Suprapubic skin (tissue), 3 donors: Measurements from ENCODE around the gene ZBTB45.

ENCODE experiments used
- EP300 ChIP-seq: sonication (generic); formaldehyde crosslinking; IDR thresholded peaks from one replicate; pipeline ENCODE4 v1.6.1; 2017; ENCODE audit warnings: antibody characterized with exemption
- POLR2A ChIP-seq, 2 donors: fragments of 450-650 bp; IDR thresholded peaks; one replicate each; pipeline ENCODE4 v1.6.1; 2017; ENCODE audit warnings: antibody characterized with exemption in 2 of 2, mild to moderate bottlenecking in 2 of 2, moderate library complexity in 2 of 2
- TF ChIP-seq, protein P1 (sequence below), 2 donors: fragments of 200-600 bp in 1 of 2; fragments of 450-650 bp in 1 of 2; sonication (generic) in 1 of 2; IDR thresholded peaks; one replicate each; pipeline ENCODE4 v1.5.1; 2016 to 2019; ENCODE audit warnings: antibody characterized with exemption in 2 of 2, mild to moderate bottlenecking in 1 of 2, moderate library complexity in 1 of 2

DNA sequence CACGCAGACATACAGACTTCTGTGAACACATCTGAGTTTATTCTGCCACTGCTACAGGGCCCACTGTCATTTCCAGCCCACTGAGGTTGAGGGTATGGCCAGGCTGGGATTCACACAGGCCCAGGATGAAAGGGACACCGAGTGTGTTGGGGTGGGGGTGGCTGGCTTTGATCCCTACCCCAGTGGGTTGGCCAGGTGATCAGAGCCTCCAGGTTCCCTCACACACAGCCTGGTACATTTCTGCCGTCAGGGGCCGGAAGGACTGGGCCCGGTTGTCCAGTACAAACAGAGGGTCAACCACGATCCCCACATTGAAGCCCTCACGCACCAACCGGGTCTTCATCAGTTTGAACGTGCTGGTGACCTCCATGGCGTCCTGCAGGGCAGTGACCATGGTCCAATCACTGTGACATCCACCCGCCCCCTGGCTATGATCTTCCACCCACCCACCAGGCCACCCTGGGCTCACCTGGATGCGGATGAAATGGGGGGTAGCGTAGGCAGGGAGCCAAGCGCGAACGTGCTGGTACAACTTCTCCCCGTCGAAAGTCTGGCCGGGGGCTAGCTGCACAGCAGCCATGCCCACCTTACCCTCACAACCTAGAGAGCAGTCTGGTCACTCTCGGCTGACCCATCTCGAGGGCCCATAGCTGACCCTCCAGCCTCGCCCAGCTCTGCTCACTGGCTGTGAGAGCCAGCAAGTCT, 21.1 kb downstream of the ZBTB45 start:
- TF ChIP-seq, protein P1, sequence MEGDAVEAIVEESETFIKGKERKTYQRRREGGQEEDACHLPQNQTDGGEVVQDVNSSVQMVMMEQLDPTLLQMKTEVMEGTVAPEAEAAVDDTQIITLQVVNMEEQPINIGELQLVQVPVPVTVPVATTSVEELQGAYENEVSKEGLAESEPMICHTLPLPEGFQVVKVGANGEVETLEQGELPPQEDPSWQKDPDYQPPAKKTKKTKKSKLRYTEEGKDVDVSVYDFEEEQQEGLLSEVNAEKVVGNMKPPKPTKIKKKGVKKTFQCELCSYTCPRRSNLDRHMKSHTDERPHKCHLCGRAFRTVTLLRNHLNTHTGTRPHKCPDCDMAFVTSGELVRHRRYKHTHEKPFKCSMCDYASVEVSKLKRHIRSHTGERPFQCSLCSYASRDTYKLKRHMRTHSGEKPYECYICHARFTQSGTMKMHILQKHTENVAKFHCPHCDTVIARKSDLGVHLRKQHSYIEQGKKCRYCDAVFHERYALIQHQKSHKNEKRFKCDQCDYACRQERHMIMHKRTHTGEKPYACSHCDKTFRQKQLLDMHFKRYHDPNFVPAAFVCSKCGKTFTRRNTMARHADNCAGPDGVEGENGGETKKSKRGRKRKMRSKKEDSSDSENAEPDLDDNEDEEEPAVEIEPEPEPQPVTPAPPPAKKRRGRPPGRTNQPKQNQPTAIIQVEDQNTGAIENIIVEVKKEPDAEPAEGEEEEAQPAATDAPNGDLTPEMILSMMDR (IDR thresholded peaks at IDR 0.05), result no peak
- TF ChIP-seq POLR2A (IDR thresholded peaks at IDR 0.05) (no peak), EP300 (no peak)
